GM10847 (cell line): ENCODE results near the gene MEAF6.

ENCODE experiments used
- POLR2A ChIP-seq: IDR thresholded peaks from 2 replicates; pipeline ENCODE4 v1.6.1; 2011; ENCODE audit not compliant: insufficient read length; ENCODE audit errors: extremely low read depth

Gene MEAF6

GRCh38 chr1:37540036-37540785, 25.6 kb upstream of the MEAF6 start:
- TF ChIP-seq POLR2A = no peak

GRCh38 chr1:37537378-37537777, 22.8 kb upstream of the MEAF6 start:
- TF ChIP-seq POLR2A = no peak

- no peak for TF ChIP-seq POLR2A
These were observed 18.9 kb upstream of the MEAF6 start for GRCh38 chr1:37533317-37534093.

- no peak for TF ChIP-seq POLR2A
These were observed 5.0 kb upstream of the MEAF6 start for GRCh38 chr1:37519613-37520012.

GRCh38 chr1:37517569-37517968, 3.0 kb upstream of the MEAF6 start:
- TF ChIP-seq POLR2A = no peak

GRCh38 chr1:37515185-37516034, 844 bp upstream of the MEAF6 start:
- TF ChIP-seq POLR2A = no peak

GRCh38 chr1:37513795-37514349, 694 bp downstream of the MEAF6 start:
- no peak for TF ChIP-seq POLR2A

GRCh38 chr1:37509181-37509580, 5.4 kb downstream of the MEAF6 start:
- no peak for TF ChIP-seq POLR2A

GRCh38 chr1:37506740-37507139, 7.8 kb downstream of the MEAF6 start:
- TF ChIP-seq POLR2A = no peak

GRCh38 chr1:37502104-37502503, 12.5 kb downstream of the MEAF6 start:
- no peak for TF ChIP-seq POLR2A

- no peak for TF ChIP-seq POLR2A
These were observed 12.9 kb downstream of the MEAF6 start for GRCh38 chr1:37501661-37502060.

GRCh38 chr1:37498872-37499617, 15.5 kb downstream of the MEAF6 start:
- no peak for TF ChIP-seq POLR2A

- no peak for TF ChIP-seq POLR2A
These were observed 16.7 kb downstream of the MEAF6 start for GRCh38 chr1:37497832-37498231.

- TF ChIP-seq POLR2A = no peak
These were observed 18.7 kb downstream of the MEAF6 start for GRCh38 chr1:37495875-37496274.
